Urothelium cell line (cell line): ENCODE measurements around the gene PTPRG.

Experiments
- DNase-seq: peaks from one replicate; pipeline ENCODE4 v3.0.0; 2011; ENCODE audit warnings: low spot score, mixed read lengths
- FAIRE-seq: peaks from 2 replicates; lab custom pipeline; 2011; peaks lifted over from hg19 to GRCh38; lab: Jason Lieb, UNC

The PTPRG gene

GRCh38 chr3:62159709-62160092 is 598.3 kb downstream of the PTPRG start:
- FAIRE-seq, result no peak

GRCh38 chr3:62161371-62161770 is 600.0 kb downstream of the PTPRG start:
- no peak for DNase-seq
- FAIRE-seq, result no peak

More at GRCh38 chr3:62159709-62160092, 598.3 kb downstream of the PTPRG start:
- no peak for DNase-seq

- DNase-seq (no peak), FAIRE-seq (no peak)
Observed at GRCh38 chr3:62164196-62164595, 602.8 kb downstream of the PTPRG start.

- no peak for FAIRE-seq
Observed at GRCh38 chr3:62164746-62165145, 603.4 kb downstream of the PTPRG start.

GRCh38 chr3:62167566-62168262 is 606.3 kb downstream of the PTPRG start:
- FAIRE-seq (no peak), DNase-seq (no peak)

More at GRCh38 chr3:62164746-62165145, 603.4 kb downstream of the PTPRG start:
- no peak for DNase-seq

- FAIRE-seq (no peak), DNase-seq (no peak)
Observed at GRCh38 chr3:62168356-62168755, 607.0 kb downstream of the PTPRG start.

GRCh38 chr3:62169906-62170660 is 608.7 kb downstream of the PTPRG start:
- no peak for FAIRE-seq
- peak; percentile 29 for DNase-seq

GRCh38 chr3:62171789-62172188 is 610.4 kb downstream of the PTPRG start:
- FAIRE-seq (no peak), DNase-seq (no peak)

- FAIRE-seq (no peak), DNase-seq (no peak)
Observed at GRCh38 chr3:62172199-62172598, 610.8 kb downstream of the PTPRG start.

GRCh38 chr3:62173939-62174515 is 612.7 kb downstream of the PTPRG start:
- FAIRE-seq, result no peak
- no peak for DNase-seq

GRCh38 chr3:62175161-62175560 is 613.8 kb downstream of the PTPRG start:
- DNase-seq (no peak), FAIRE-seq (no peak)

- DNase-seq, result no peak
- no peak for FAIRE-seq
Observed at GRCh38 chr3:62178032-62178431, 616.7 kb downstream of the PTPRG start.

- no peak for DNase-seq
- no peak for FAIRE-seq
Observed at GRCh38 chr3:62178739-62179600, 617.6 kb downstream of the PTPRG start.

GRCh38 chr3:62180514-62180913 is 619.1 kb downstream of the PTPRG start:
- FAIRE-seq, result no peak
- DNase-seq, result no peak

- DNase-seq (no peak), FAIRE-seq (no peak)
Observed at GRCh38 chr3:62183087-62183486, 621.7 kb downstream of the PTPRG start.

- FAIRE-seq, result no peak
- no peak for DNase-seq
Observed at GRCh38 chr3:62183969-62184368, 622.6 kb downstream of the PTPRG start.

GRCh38 chr3:62184559-62184958 is 623.2 kb downstream of the PTPRG start:
- FAIRE-seq, result no peak
- no peak for DNase-seq

- FAIRE-seq (no peak), DNase-seq (peak; percentile 31)
Observed at GRCh38 chr3:62187022-62187431, 625.7 kb downstream of the PTPRG start.

- FAIRE-seq (no peak), DNase-seq (peak; percentile 76)
Observed at GRCh38 chr3:62188681-62189375, 627.5 kb downstream of the PTPRG start.

- FAIRE-seq (no peak), DNase-seq (no peak)
Observed at GRCh38 chr3:62189376-62189698, 628.0 kb downstream of the PTPRG start.

GRCh38 chr3:62192891-62193290 is 631.5 kb downstream of the PTPRG start:
- FAIRE-seq (no peak), DNase-seq (no peak)
